HG02571 (cell line): ENCODE measurements around the gene BANP.
A peak's percentile ranks its signal among the peaks of the same experiment; 100 is the strongest.
"Not testable (repeated sequence)": the region's sequence is repeated elsewhere in the genome, so short reads cannot be mapped to it uniquely, and the experiment has no call there.

ENCODE experiments used
- ATAC-seq: cut with Tn5 transposase; IDR thresholded peaks from one replicate; pipeline ENCODE4 v1.9.1; 2021; ENCODE audit warnings: mild to moderate bottlenecking, moderate library complexity; ENCODE audit not compliant: unreplicated experiment

The BANP gene

GRCh38 chr16:88064011-88064888, 113.0 kb downstream of the BANP start:
- ATAC-seq = no peak

GRCh38 chr16:88064889-88065746, 113.9 kb downstream of the BANP start:
- no peak for ATAC-seq

GRCh38 chr16:88065747-88066142, 114.5 kb downstream of the BANP start:
- ATAC-seq = no peak

- ATAC-seq = no peak
These were observed 115.0 kb downstream of the BANP start for GRCh38 chr16:88066234-88066633.

GRCh38 chr16:88066680-88067529, 115.7 kb downstream of the BANP start:
- no peak for ATAC-seq

GRCh38 chr16:88067530-88068411, 116.5 kb downstream of the BANP start:
- ATAC-seq = no peak

GRCh38 chr16:88068476-88069396, 117.5 kb downstream of the BANP start:
- no peak for ATAC-seq

GRCh38 chr16:88069397-88070168, 118.3 kb downstream of the BANP start:
- peak; percentile 78 for ATAC-seq

GRCh38 chr16:88070341-88070740, 119.1 kb downstream of the BANP start:
- no peak for ATAC-seq

- no peak for ATAC-seq
These were observed 119.9 kb downstream of the BANP start for GRCh38 chr16:88070989-88071625.

- ATAC-seq = no peak
These were observed 120.7 kb downstream of the BANP start for GRCh38 chr16:88071908-88072307.

- no peak for ATAC-seq
These were observed 121.4 kb downstream of the BANP start for GRCh38 chr16:88072571-88073001.

- ATAC-seq = no peak
These were observed 122.0 kb downstream of the BANP start for GRCh38 chr16:88073201-88073721.

GRCh38 chr16:88074041-88074440, 122.8 kb downstream of the BANP start:
- ATAC-seq = no peak

GRCh38 chr16:88076211-88076931, 125.1 kb downstream of the BANP start:
- ATAC-seq = no peak

- ATAC-seq = not testable (repeated sequence)
These were observed 125.7 kb downstream of the BANP start for GRCh38 chr16:88076932-88077320.
